Endodermal cell (in vitro differentiated cells): ENCODE data around the gene FBXW7. TPM values are rescaled to one million over a fixed set of nuclear protein-coding genes. Genes with fewer than 3 reads are reported as not detected.

Experiments
- DNase-seq: peaks from one replicate; pipeline ENCODE4 v3.0.0-alpha.2; 2017
- H3K27ac ChIP-seq: 2 replicates; pipeline ENCODE4 v1.5.1; 2013; ENCODE audit warnings: mild to moderate bottlenecking, low read depth, low read length, moderate library complexity
- H3K27me3 ChIP-seq: 2 replicates; pipeline ENCODE4 v1.6.1; 2013; ENCODE audit warnings: mild to moderate bottlenecking, low read length, moderate library complexity; ENCODE audit not compliant: insufficient read depth, control insufficient read depth, poor library complexity, severe bottlenecking
- H3K36me3 ChIP-seq: 2 replicates; pipeline ENCODE4 v1.7.0; 2013; ENCODE audit warnings: mild to moderate bottlenecking, low read length, moderate library complexity; ENCODE audit not compliant: control insufficient read depth, insufficient read depth
- H3K4me1 ChIP-seq: one replicate; pipeline ENCODE4 v1.7.0; 2013; ENCODE audit warnings: low read length; ENCODE audit not compliant: control insufficient read depth, insufficient read depth
- H3K4me3 ChIP-seq: 2 replicates; pipeline ENCODE4 v1.5.1; 2013; ENCODE audit warnings: mild to moderate bottlenecking, low read length, moderate library complexity
- H3K9ac ChIP-seq: 2 replicates; pipeline ENCODE4 v1.6.1; 2013; ENCODE audit warnings: mild to moderate bottlenecking, low read length, moderate library complexity; ENCODE audit not compliant: poor library complexity, severe bottlenecking; ENCODE audit errors: extremely low read depth
- H3K9me3 ChIP-seq: 2 replicates; pipeline ENCODE4 v1.6.1; 2013; ENCODE audit warnings: mild to moderate bottlenecking, low read length, moderate library complexity; ENCODE audit not compliant: control insufficient read depth
- H3K27ac Mint-ChIP-seq: 2 replicates; pipeline ENCODE4 v1.8.0; 2020; ENCODE audit warnings: mixed read lengths
- H3K27me3 Mint-ChIP-seq: 2 replicates; pipeline ENCODE4 v1.8.0; 2021; ENCODE audit warnings: mild to moderate bottlenecking, mixed read lengths; ENCODE audit not compliant: insufficient read depth
- H3K36me3 Mint-ChIP-seq: 2 replicates; pipeline ENCODE4 v1.8.0; 2020; ENCODE audit warnings: low read depth, mixed read lengths
- H3K4me1 Mint-ChIP-seq: 2 replicates; pipeline ENCODE4 v1.8.0; 2020; ENCODE audit warnings: mixed read lengths
- H3K4me3 Mint-ChIP-seq: 2 replicates; pipeline ENCODE4 v1.8.0; 2020; ENCODE audit warnings: mild to moderate bottlenecking, moderate library complexity, mixed read lengths
- H3K9me3 Mint-ChIP-seq: 2 replicates; pipeline ENCODE4 v1.8.0; 2020; ENCODE audit warnings: mild to moderate bottlenecking, mixed read lengths
- CTCF ChIP-seq: fragments of 200-600 bp; sonication (generic); conservative IDR thresholded peaks from 2 replicates; pipeline ENCODE4 v1.5.0; 2021; ENCODE audit warnings: antibody characterized with exemption, mild to moderate bottlenecking
- WGBS, 2 experiments: methylation state at CpG; one replicate each; pipeline versions ENCODE4 v1.1.5 to v1.1.7; 2013; ENCODE audit warnings: missing lambda C conversion rate in 2 of 2, mixed read lengths in 1 of 2; ENCODE audit not compliant: insufficient coverage in 1 of 2, insufficient read length in 1 of 2; 5-methylcytosine and 5-hydroxymethylcytosine counted together
- total RNA-seq, 2 donors: library from RNA; stranded (reverse); fragmentation: NEBNext Ultra II Directional in 1 of 2; extraction: Animal tissue kit (Norgen Biotek cat#: 25700) in 1 of 2; gene quantifications; 2 replicates in 1 of 2; 3 replicates in 1 of 2; pipeline ENCODE4 v1.2.1, GENCODE V29; 2021

FBXW7 gene
- total RNA-seq, 2 donors from 2014 or later = 34.3 to 34.4 TPM

- Histone ChIP-seq H3K9ac (no peak overlapping the region), H3K36me3 (no peaks in the 10 kb centered on the region), H3K4me3 (no peak overlapping the region), H3K27me3 (no peaks in the 10 kb centered on the region), H3K9me3 (no peaks in the 10 kb centered on the region), H3K27ac (no peak overlapping the region), H3K4me1 (no peaks in the 10 kb centered on the region)
- Mint-ChIP-seq H3K27me3 (no peaks in the 10 kb centered on the region), H3K36me3 (no peaks in the 10 kb centered on the region), H3K4me3 (no peak overlapping the region), H3K4me1 (peaks cover 13% of the 10 kb centered on the region), H3K9me3 (peaks cover 2% of the 10 kb centered on the region), H3K27ac (no peak overlapping the region)
- WGBS, 2 experiments = 97 to 100% methylated on average over 1 to 2 of the region's 2 CpGs
- no peak for TF ChIP-seq CTCF
- no peak for DNase-seq
These were observed 104.1 kb downstream of the FBXW7 start for GRCh38 chr4:152431784-152432183.

GRCh38 chr4:152431291-152431690 is 104.6 kb downstream of the FBXW7 start:
- TF ChIP-seq CTCF = no peak
- H3K27ac ChIP-seq = no peak overlapping the region
- Mint-ChIP-seq H3K4me1 (peaks cover 17% of the 10 kb centered on the region), H3K36me3 (no peaks in the 10 kb centered on the region), H3K27me3 (no peaks in the 10 kb centered on the region), H3K9me3 (no peaks in the 10 kb centered on the region), H3K4me3 (no peak overlapping the region), H3K27ac (no peak overlapping the region)
- no peak for DNase-seq
- no peak overlapping the region for H3K9ac ChIP-seq
- H3K27me3 ChIP-seq = no peaks in the 10 kb centered on the region
- H3K9me3 ChIP-seq = no peaks in the 10 kb centered on the region
- H3K4me3 ChIP-seq = no peak overlapping the region
- H3K36me3 ChIP-seq = no peaks in the 10 kb centered on the region
- H3K4me1 ChIP-seq = no peaks in the 10 kb centered on the region

GRCh38 chr4:152430507-152430906 is 105.4 kb downstream of the FBXW7 start:
- Mint-ChIP-seq H3K9me3 (no peaks in the 10 kb centered on the region), H3K4me3 (no peak overlapping the region), H3K27me3 (no peaks in the 10 kb centered on the region), H3K4me1 (peaks cover 23% of the 10 kb centered on the region), H3K27ac (no peak overlapping the region), H3K36me3 (no peaks in the 10 kb centered on the region)
- H3K4me1 ChIP-seq = peaks cover 4% of the 10 kb centered on the region
- no peaks in the 10 kb centered on the region for H3K9me3 ChIP-seq
- no peak overlapping the region for H3K4me3 ChIP-seq
- H3K27me3 ChIP-seq = no peaks in the 10 kb centered on the region
- no peaks in the 10 kb centered on the region for H3K36me3 ChIP-seq
- TF ChIP-seq CTCF = no peak
- no peak overlapping the region for H3K27ac ChIP-seq
- no peak for DNase-seq
- H3K9ac ChIP-seq = no peak overlapping the region
